ENCODE measurements around the gene RBAK.
"Not testable (repeated sequence)": the region's sequence is repeated elsewhere in the genome, so short reads cannot be mapped to it uniquely, and the experiment has no call there.

The RBAK gene

DNA sequence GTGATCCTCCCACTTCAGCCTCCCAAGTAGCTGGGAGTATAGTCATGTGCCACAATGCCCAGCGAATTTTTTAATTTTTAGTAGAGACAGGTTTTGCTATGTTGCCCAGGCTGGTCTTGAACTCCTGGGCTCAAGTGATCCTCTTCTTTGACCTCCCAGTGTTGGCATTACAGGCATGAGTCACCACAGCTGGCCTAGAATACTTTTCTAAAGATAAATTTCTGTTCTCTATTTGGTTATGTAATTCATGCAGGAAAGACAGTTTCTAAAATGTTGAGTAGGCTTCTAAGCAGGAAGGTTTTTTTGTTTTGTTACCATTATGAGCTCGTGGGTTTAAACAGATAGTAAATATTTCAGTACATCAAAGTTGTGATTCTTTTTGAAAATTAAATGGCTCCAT, 5.0 kb downstream of the RBAK start:
- no peak overlapping the region for H3K4me3 ChIP-seq (ENCODE audit: low read depth, low read length)

GRCh38 chr7:5051731-5052130, 6.1 kb downstream of the RBAK start:
- H3K4me3 ChIP-seq (ENCODE audit: low read depth, low read length), result not testable (repeated sequence)

DNA sequence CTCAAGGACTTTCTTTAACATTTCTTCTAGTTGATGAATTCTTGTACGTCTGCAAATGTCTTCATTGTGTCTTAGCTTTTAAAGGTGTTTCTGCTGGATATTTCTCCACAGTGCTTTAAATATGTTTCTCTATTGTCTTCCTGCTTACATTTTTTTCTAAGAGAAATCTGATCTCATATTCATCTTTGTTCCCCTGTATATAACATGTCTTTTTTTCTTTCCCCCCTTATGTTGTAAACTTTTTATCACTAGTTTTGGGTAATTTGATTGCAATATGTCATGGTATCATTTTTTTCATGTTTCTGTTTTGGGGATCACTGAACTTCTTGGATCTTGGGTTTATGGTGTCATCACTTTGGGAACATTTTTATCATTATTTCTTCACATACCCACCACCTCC, 7.5 kb downstream of the RBAK start:
- H3K4me3 ChIP-seq (ENCODE audit: low read depth, low read length), result no peak overlapping the region

GRCh38 chr7:5063698-5064097, 18.0 kb downstream of the RBAK start:
- H3K4me3 ChIP-seq (ENCODE audit: low read depth, low read length), result no peak overlapping the region

- H3K4me3 ChIP-seq (ENCODE audit: low read depth, low read length), result no peak overlapping the region
Observed at GRCh38 chr7:5064391-5065106, 18.9 kb downstream of the RBAK start.

DNA sequence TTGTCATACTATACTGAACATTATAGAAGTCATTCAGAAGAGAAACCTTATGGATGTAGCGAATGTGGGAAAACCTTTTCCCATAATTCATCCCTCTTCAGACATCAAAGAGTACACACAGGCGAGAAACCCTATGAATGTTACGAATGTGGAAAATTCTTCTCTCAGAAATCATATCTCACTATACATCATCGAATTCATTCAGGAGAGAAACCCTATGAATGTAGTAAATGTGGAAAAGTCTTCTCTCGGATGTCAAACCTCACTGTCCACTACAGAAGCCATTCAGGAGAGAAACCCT, 19.4 kb downstream of the RBAK start:
- no peak overlapping the region for H3K4me3 ChIP-seq (ENCODE audit: low read depth, low read length)

DNA sequence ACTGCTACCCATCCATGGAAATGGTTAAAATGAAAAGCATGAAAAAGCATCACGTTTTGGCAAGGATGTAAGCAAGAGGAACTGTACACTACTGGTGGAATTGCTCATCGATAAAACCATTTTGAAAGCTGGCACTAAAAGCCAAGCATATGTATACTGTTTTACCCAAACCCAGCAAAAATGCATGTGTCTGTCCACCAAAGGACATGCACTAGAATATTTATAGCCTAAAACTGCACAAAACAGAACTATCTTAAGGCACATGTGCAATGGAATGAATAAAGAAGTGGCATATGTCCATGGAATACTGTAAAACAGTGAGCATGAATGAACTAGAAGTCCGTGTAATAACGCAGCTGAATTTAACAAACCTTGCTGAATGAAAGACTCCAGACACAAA, 22.9 kb downstream of the RBAK start:
- no peak overlapping the region for H3K4me3 ChIP-seq (ENCODE audit: low read depth, low read length)

DNA sequence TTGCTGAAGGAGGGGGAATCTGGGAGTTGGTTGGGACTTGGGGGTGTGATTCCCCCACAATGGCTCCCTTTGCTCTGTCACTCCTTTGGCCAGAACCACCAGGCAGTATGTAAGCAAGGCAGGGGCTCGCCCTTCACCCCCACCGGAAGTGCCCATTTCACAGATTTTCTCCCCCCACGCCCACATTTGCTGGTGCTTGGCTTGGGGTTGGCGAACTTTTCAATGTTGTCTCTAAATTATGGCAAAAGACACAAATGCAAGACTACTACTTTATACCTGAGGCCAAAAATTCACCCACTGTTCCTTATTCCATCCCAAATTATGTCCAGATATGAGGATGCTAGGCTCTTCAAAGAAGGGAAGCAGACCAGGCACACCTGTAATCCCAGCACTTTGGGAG, 24.5 kb downstream of the RBAK start:
- H3K4me3 ChIP-seq (ENCODE audit: low read depth, low read length), result no peak overlapping the region

DNA sequence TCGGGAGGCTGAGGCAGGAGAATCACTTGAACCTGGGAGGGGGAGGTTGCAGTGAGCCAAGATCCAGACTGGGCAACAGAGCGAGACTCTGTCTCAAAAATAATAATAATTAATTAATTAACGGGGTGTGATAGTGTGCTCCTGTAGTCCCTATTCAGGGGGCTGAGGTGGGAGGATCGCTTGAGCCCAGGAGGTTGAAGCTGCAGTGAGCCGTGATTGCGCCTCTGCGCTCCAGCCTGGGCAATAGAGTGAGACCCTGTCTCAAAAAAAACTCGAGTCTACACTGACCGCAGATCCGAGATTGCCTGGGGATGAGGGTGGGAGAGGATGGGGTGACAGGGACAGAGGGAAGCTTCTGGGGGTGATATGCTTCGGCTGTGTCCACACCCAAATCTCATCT, 29.5 kb downstream of the RBAK start:
- not testable (repeated sequence) for H3K4me3 ChIP-seq (ENCODE audit: low read depth, low read length)

DNA sequence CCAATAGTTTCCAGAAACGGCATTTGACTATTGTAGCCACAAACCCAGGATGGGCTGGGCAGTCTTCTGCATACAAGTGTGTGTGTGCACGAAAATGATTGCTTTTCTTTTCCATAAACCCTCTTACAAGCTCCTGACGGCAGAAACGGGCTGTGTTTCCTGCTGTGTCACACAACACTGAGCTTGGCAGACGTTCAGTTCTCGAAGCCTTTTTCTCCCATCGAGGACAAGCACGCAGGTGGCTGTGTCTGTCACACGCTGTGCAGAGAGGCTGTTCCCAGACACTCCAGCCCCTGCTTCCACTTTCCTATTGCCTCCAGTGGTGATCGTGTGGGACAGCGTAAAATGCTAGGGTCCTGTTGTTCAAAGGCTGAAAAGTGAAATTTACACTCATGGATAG, 32.1 kb downstream of the RBAK start:
- H3K4me3 ChIP-seq (ENCODE audit: low read depth, low read length), result no peak overlapping the region

DNA sequence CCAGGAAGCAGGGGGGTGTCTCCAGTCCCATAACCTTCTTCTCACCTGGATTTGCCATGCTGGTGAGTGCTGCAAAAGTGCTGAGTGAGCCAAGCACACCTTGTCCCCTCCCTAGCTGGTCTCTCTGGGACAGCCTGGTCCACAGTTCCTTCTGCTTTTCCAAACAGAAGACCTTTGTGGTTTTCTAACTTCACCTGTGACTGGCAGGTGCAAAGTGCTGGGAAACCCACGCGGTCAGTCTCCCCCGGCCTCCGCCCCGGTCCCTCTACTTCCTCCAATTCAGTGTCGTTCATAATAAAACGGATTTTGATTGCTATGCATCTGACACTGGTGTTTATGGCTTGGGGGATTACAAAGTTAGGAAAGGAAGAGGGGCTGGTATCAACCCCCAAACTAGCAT, 37.1 kb downstream of the RBAK start:
- no peak overlapping the region for H3K4me3 ChIP-seq (ENCODE audit: low read depth, low read length)

DNA sequence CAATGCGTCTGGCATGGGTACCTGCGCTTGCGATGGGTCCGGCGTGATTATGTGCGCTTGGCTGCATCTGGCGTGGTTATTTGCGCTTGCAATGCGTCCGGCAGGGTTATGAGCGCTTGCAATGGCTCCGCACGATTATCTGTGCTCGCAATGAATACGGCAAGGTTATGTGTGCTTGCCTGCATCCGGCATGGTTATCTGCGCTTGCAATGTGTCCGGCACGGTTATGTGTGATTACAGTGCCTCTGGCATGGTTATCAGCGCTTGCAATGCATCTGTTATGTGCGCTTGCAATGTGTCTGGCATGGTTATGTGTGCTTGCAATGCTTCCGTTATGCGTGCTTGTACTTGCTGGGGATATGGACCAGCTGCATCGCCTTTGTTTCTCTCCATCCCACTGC, 37.7 kb downstream of the RBAK start:
- H3K4me3 ChIP-seq (ENCODE audit: low read depth, low read length), result no peak overlapping the region

DNA sequence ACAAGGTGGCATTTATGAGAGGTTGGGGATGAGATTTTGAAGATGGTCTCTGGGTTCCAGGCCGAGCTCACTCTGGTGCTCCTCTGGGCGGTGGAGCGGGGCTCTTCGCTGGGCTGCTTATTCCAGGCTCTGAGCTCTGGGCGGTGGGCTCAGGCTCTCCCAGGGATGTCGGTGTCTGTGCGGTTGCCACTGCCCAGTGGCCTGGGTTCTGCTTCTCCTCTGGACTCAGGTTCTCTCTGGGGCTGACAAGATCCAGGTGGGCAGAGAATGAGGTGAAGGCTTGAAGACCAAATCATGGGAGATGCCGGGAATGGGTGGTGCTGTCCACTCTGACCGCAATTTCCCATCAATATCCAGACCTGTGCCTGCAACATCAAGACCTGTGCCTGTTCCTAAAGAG, 40.6 kb downstream of the RBAK start:
- H3K4me3 ChIP-seq (ENCODE audit: low read depth, low read length), result no peak overlapping the region

GRCh38 chr7:5088228-5088833, 42.7 kb downstream of the RBAK start:
- H3K4me3 ChIP-seq (ENCODE audit: low read depth, low read length), result not testable (repeated sequence)

- no peak overlapping the region for H3K4me3 ChIP-seq (ENCODE audit: low read depth, low read length)
Observed at GRCh38 chr7:5088906-5089305, 43.2 kb downstream of the RBAK start.

DNA sequence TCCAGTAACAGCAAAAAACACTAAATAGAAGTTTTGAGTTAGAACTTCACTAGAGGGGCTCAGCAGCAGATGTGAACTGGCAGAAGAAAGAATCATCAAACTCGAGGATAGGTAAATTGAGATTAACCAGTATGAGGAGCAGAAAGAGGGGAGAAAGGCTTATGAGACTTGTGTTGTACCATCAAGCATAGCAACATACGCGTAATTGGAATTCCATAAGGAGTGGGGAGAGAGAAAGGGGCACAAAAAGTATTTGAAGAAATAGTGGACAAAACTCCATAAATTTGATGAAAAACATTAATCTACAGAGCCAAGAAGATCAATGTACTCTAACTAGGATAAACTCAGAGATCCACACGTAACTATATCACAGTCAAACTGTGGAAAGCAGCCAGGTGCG, 48.3 kb downstream of the RBAK start:
- H3K4me3 ChIP-seq (ENCODE audit: low read depth, low read length), result no peak overlapping the region

DNA sequence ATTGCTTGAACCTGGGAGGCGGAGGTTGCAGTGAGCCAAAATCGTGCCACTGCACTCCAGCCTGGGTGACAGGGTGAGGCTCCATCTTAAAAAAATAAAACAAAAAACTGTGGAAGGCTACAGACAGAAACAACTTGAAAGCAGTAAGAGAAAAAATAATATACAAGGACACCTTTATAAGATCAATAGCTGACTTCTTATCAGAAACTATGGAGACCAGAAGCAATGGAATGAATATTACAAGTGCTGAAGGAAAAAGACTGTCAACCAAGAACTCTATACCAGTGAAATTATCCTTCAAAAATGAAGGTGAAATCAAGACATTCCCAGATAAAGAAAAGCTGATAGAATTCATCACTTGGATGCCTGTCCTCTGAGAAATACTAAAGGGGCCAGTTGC, 49.0 kb downstream of the RBAK start:
- no peak overlapping the region for H3K4me3 ChIP-seq (ENCODE audit: low read depth, low read length)

GRCh38 chr7:5116359-5116758, 70.7 kb downstream of the RBAK start:
- no peak overlapping the region for H3K4me3 ChIP-seq (ENCODE audit: low read depth, low read length)

GRCh38 chr7:5117095-5117970, 71.7 kb downstream of the RBAK start:
- H3K4me3 ChIP-seq (ENCODE audit: low read depth, low read length), result no peak overlapping the region

Measured in iPS-11a (cell line).